ACC112 (cell line): ENCODE results near the gene ABCG1.

Experiments used
- H2AFZ ChIP-seq: fragments of 200-600 bp; sonication (generic); one replicate; pipeline ENCODE4 v1.6.0; 2017; ENCODE audit warnings: antibody characterized with exemption, low read length; ENCODE audit not compliant: unreplicated experiment
- H3K27ac ChIP-seq: fragments of 200-600 bp; sonication (generic); 2 replicates; pipeline ENCODE4 v1.5.1; 2014; ENCODE audit warnings: low read depth, mild to moderate bottlenecking, antibody characterized with exemption, low read length, moderate library complexity
- H3K27me3 ChIP-seq: fragments of 200-600 bp; sonication (generic); 2 replicates; pipeline ENCODE4 v1.6.1; 2014; ENCODE audit warnings: mild to moderate bottlenecking, antibody characterized with exemption, low read length, moderate library complexity, mixed read lengths; ENCODE audit not compliant: insufficient read depth
- H3K36me3 ChIP-seq: fragments of 200-600 bp; sonication (generic); 2 replicates; pipeline ENCODE4 v1.6.1; 2016; ENCODE audit warnings: mild to moderate bottlenecking, antibody characterized with exemption, low read length, moderate library complexity, mixed read lengths; ENCODE audit not compliant: insufficient read depth
- H3K4me1 ChIP-seq: fragments of 200-600 bp; sonication (generic); one replicate; pipeline ENCODE4 v1.6.1; 2016; ENCODE audit warnings: low read length, mixed read lengths; ENCODE audit not compliant: insufficient read depth, unreplicated experiment, control insufficient read depth
- H3K4me3 ChIP-seq: fragments of 200-600 bp; sonication (generic); 2 replicates; pipeline ENCODE4 v1.5.1; 2014; ENCODE audit warnings: mild to moderate bottlenecking, low read depth, low read length
- H3K79me2 ChIP-seq: fragments of 200-600 bp; sonication (generic); one replicate; pipeline ENCODE4 v1.6.0; 2016; ENCODE audit warnings: low read length; ENCODE audit not compliant: control insufficient read depth, unreplicated experiment, insufficient read depth

ABCG1 gene

DNA sequence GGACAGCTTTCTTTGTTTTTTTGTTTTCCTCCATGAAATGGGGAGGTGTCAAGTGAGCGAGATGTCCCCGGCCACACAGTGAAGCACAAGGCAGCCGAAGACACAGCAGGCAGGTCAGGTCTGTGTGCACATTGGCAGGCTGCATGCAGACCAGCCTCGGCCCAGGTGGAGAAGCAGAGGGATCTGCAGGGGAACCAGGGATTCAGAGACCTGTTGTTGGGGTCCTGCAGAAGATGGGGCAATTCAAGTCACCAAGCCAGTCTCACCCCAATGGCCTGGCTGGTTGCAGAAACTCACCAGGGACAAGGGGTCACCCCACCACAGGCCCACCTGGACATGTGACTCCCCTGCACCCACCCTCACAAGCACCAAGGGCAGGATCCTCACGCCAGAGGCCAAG lies 4.0 kb upstream of the ABCG1 start:
- Histone ChIP-seq H3K79me2 (no peaks in the 10 kb centered on the region), H3K27ac (no peak overlapping the region), H3K27me3 (peaks cover 62% of the 10 kb centered on the region), H3K4me3 (no peak overlapping the region), H3K4me1 (peaks cover 4% of the 10 kb centered on the region), H3K36me3 (no peaks in the 10 kb centered on the region), H2AFZ (no peak overlapping the region)

DNA sequence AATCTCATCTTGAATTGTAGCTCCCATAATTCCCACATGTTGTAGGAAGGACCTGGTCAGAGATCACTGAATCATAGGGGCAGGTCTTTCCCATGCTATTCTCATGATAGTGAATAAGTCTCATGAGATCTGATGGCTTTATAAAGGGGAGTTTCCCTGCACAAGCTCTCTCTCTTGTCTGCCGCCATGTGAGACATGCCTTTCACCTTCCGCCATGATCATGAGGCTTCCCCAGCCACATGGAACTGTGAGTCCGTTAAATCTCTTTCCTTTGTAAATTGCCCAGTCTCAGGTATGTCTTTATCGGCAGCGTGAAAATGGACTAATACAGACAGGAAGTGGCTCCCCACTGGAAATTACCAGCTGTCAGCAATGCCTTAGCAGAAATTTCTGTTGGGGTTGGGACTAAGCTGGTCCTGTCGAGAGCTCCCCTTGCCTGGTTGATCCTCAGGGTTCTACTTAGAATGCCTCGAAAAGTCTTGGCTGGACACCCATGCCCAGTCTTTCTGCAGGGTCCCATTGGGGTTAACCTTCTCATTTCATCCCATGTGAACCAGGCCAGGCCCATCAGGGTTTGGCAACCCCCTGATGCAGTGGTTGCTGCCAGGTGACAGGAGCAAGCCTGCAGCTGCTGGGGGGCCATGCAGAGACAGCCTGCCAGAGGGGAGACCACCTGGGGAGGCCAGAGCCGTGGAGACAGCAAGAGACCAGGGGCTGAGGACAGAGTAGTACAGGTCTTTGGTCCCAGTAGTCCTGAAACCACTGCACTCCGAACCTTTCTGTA lies 2.8 kb upstream of the ABCG1 start:
- Histone ChIP-seq H3K4me1 (peaks cover 11% of the 10 kb centered on the region), H3K27me3 (peaks cover 66% of the 10 kb centered on the region), H3K79me2 (no peaks in the 10 kb centered on the region), H3K4me3 (no peak overlapping the region), H2AFZ (no peak overlapping the region), H3K27ac (no peak overlapping the region), H3K36me3 (no peaks in the 10 kb centered on the region)

DNA sequence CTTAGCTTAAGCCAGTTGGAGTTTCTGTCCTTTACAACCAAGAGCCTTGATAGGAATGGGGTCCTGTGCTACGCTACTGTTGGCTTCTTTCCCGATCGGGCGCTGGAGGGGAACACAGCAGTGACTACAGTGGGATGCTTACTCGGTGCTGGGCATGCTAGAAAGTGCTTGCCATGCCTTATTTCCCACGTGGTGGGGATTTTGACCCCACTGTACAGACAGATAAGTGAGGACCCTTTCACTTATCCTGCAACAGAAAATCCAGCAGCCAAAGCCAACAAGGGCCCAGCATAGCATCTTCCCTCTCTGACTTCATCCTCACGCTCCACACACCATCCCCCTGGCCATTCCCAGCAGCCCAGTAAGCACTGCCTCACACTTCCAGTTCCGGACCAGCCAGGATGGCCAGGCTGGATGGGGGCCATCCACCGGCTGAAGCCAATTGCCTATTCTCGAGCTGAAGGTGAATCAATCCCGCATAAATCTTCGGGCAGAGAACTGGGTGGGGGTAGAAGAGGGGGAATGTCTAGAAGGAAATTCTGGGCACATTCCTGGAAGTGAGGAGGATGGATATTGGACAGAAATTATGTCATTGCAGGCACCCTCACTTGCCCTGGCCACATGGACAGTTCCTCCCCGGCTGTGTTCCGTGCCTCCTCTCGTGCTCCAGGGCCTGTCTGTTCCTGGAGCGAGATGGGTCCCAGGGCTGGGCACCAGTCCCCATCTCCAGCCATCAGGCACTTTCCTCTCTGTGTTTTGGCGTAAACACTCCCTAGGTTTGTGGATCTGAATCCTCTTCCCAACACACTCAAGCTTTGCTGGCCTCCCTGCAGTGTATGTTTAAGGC lies 2.0 kb upstream of the ABCG1 start:
- Histone ChIP-seq H3K79me2 (no peaks in the 10 kb centered on the region), H3K27ac (no peak overlapping the region), H3K27me3 (peaks cover 69% of the 10 kb centered on the region), H3K4me3 (no peak overlapping the region), H3K4me1 (peaks cover 11% of the 10 kb centered on the region), H3K36me3 (no peaks in the 10 kb centered on the region), H2AFZ (no peak overlapping the region)

DNA sequence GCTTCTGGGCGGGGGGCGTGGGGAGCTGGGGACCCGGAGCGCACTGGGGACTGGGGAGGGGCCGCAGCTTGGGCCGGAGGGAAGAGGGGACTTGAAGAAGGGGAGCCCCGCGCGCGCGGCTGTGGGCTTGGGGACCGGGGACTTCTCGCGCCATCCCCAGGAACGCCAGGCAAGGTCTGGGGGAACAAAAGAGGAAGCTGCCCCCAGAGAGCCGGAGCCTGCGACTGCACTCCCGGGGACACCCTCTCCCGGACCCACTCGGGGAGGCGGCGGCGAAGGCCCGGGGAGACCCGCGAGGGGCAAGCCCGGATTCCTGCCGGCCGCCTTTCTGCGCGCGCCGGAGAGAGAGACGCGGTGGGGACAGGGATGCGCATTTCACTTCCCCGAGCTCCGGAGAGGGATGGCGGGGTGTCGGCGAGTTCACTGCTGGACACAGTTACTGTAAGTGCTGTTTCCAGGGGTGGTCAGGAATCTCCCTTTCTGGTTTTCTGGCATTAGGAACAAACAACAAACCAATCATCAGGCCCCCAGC lies 732 bp downstream of the ABCG1 start:
- peak overlapping the region; percentile 81 for H3K4me3 ChIP-seq
- peak overlapping the region; percentile 11 for H2AFZ ChIP-seq
- no peaks in the 10 kb centered on the region for H3K36me3 ChIP-seq
- H3K27ac ChIP-seq: no peak overlapping the region
- H3K4me1 ChIP-seq: peaks cover 11% of the 10 kb centered on the region
- peaks cover 83% of the 10 kb centered on the region for H3K27me3 ChIP-seq
- no peaks in the 10 kb centered on the region for H3K79me2 ChIP-seq

- no peak overlapping the region for H3K27ac ChIP-seq
- peaks cover 88% of the 10 kb centered on the region for H3K27me3 ChIP-seq
- peak overlapping the region; percentile 81 for H3K4me3 ChIP-seq
- H2AFZ ChIP-seq: peak overlapping the region; percentile 11
- no peaks in the 10 kb centered on the region for H3K79me2 ChIP-seq
- no peaks in the 10 kb centered on the region for H3K36me3 ChIP-seq
- H3K4me1 ChIP-seq: peaks cover 11% of the 10 kb centered on the region
These were observed 1.3 kb downstream of the ABCG1 start for GRCh38 chr21:42220138-42220701.

DNA sequence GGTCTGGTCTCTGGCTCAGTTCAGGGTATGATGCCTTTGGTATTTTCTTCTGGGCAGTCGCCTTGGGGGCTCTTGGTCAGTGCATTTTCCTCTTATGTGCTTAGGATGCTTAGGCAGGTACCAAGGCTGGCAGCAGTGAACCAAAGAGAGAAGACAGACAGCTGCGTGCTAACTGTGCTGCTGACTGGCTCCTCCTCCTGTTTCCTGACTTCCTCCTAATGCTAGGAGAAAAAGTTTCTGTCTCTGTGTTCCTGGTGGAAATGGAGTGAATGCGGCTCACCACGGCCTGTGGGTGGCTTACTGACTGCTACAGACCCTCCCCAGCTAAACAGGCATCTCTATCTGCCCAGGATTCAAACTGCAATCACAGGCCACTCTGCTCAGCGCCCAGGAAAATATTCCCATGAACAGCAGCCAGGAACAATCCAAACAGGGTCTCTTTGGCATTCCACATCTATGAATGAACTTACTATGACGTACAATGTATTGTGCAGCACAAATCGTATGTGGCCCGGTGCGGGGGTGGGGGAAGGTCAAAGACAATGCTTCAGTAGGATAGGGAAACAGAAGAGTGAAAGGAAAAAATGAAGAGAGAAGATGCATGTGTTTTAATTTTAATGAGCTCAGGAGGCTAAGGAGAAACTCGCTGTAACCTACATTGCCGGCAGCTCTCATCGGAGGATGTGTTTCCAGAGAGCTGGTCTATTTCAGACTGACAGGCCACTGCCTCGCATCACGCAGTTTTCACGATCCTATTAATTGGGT lies 2.8 kb downstream of the ABCG1 start:
- Histone ChIP-seq H3K27ac (no peak overlapping the region), H2AFZ (no peak overlapping the region), H3K4me1 (peaks cover 11% of the 10 kb centered on the region), H3K4me3 (no peak overlapping the region), H3K36me3 (no peaks in the 10 kb centered on the region), H3K79me2 (no peaks in the 10 kb centered on the region), H3K27me3 (peaks cover 90% of the 10 kb centered on the region)

- Histone ChIP-seq H3K36me3 (no peaks in the 10 kb centered on the region), H3K27ac (no peak overlapping the region), H3K27me3 (peaks cover 84% of the 10 kb centered on the region), H3K79me2 (no peaks in the 10 kb centered on the region), H2AFZ (no peak overlapping the region), H3K4me1 (peaks cover 11% of the 10 kb centered on the region), H3K4me3 (no peak overlapping the region)
These were observed 3.4 kb downstream of the ABCG1 start for GRCh38 chr21:42222386-42222785.

DNA sequence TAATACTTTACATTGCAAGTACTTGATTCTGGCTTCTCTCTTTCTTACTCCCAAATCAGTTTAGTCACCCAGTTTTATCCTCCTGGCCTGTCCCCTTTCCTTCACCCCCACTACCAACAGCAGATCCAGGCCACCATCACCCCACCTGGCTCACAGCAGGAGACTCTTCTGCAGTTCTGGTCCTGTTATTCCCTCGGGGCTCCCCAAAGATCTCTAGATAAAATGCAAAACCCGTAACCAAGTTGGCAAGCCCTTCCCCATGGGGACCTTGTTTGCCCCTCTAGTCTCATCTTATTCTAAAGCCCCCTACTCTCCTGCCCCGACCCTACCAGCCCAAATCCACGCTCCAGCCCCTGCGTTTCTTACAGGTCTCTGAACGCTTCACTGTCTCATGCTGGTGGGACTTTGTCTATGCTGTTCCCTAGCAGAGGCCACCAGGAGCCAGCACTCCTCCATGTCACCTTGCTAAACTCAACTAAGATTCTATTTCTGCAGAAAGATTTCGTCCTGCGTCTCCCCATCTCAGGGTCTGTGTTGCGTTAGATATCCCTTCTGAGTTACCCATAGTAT lies 4.0 kb downstream of the ABCG1 start:
- H3K79me2 ChIP-seq: no peaks in the 10 kb centered on the region
- H3K27me3 ChIP-seq: peaks cover 81% of the 10 kb centered on the region
- H3K27ac ChIP-seq: no peak overlapping the region
- peaks cover 14% of the 10 kb centered on the region for H3K4me1 ChIP-seq
- no peaks in the 10 kb centered on the region for H3K36me3 ChIP-seq
- H2AFZ ChIP-seq: no peak overlapping the region
- H3K4me3 ChIP-seq: no peak overlapping the region

DNA sequence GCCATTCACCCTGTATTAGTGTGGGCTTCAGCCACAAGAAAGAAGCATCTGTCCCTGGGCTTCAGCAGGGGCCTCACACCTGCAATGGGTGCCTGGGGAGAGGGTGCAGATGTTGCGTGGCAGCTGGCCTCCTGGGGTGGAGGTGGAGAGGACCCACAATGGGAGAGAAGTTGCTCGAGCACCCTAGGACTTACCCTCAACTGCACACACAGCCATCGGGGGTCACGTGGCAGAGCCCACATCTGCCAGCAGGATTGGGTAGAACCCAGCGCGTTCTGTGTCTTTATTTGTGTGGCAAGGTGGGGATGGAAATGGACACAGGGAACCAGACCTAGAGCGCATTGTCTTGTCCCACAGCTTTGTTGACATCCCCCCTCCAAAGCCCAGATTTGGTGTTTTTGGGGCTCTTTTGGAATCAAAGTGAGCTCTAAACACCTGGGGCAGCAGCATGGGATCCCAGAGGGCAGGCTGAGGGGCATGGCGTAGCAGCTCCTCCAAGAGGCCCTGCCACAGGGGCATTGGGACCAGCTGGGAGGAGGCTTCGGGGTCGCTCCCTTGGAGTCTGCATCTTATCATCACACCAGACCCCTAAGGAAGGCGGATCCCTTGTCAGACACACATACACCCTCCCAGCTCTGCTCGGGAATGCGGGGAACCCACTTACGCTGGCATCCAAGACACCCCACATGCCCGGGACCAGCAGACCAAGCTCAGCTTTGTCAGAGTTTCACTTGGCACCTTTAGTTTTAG lies 5.1 kb downstream of the ABCG1 start:
- peaks cover 71% of the 10 kb centered on the region for H3K27me3 ChIP-seq
- no peaks in the 10 kb centered on the region for H3K79me2 ChIP-seq
- H3K4me3 ChIP-seq: no peak overlapping the region
- H3K4me1 ChIP-seq: peaks cover 21% of the 10 kb centered on the region
- no peak overlapping the region for H2AFZ ChIP-seq
- H3K27ac ChIP-seq: no peak overlapping the region
- no peaks in the 10 kb centered on the region for H3K36me3 ChIP-seq
